GM18907 (cell line): ENCODE data around the gene TAF1D.
"Not testable (repeated sequence)": the region's sequence is repeated elsewhere in the genome, so short reads cannot be mapped to it uniquely, and the experiment has no call there.

Experiments
- ATAC-seq: cut with Tn5 transposase; IDR thresholded peaks from one replicate; pipeline ENCODE4 v1.9.1; 2021; ENCODE audit warnings: mild to moderate bottlenecking, moderate library complexity; ENCODE audit not compliant: unreplicated experiment

Gene TAF1D

DNA sequence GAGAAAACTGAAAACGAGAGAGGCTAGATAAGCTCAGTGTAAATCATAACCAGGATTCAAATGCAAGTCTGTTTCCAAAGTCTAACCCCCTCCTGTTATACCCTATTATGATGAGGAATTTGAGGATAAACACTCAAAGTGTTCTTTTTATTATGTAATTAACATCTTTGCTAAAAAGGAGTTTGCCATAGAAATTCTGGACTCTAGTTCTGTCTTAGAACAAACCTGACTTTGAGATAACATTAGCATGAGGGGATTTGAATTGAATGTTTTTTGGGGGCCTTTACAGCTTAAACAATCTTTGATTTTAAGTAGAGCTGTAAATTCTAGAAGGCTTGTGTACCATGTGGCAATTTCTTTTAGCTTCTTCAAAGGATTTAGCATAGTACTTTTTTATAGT lies 9.7 kb upstream of the TAF1D start:
- ATAC-seq, result no peak

DNA sequence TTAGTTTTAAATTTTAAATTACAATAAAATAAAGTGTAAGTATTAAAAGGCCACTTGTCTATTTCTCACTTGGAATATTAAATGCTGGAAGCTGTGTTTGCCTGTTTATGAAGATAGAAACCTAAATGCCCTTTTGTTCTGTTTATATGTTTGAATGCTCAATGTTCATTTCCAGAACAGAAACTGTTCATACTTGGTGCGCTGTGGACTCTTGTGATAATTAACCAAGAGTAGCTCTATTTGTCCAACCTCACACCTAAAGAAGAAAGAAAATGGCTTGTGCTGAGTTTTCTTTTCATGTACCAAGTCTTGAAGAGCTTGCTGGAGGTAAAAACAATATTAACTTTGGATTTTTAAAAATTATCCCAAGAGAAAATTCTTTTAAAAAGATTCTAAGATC lies 5.8 kb upstream of the TAF1D start:
- ATAC-seq, result peak; percentile 92

DNA sequence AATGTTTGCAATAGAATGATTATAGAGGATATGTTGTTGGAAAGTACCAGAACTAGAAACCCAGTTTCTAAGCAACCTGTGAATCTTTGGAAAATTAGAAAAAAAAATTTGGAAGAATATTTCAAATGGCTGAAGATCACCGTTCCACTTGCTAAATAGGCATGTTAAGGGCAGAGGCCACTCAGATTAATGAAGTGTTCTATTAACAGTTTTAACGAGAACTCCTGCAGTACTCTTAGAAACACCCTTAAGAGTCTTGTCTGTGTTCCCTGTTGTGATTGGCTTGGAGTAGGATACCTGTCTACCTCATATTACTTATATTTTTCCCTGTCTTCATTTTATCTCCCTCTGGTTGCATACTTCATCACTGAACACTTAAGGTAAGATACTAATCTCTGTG lies 4.8 kb upstream of the TAF1D start:
- ATAC-seq, result no peak

DNA sequence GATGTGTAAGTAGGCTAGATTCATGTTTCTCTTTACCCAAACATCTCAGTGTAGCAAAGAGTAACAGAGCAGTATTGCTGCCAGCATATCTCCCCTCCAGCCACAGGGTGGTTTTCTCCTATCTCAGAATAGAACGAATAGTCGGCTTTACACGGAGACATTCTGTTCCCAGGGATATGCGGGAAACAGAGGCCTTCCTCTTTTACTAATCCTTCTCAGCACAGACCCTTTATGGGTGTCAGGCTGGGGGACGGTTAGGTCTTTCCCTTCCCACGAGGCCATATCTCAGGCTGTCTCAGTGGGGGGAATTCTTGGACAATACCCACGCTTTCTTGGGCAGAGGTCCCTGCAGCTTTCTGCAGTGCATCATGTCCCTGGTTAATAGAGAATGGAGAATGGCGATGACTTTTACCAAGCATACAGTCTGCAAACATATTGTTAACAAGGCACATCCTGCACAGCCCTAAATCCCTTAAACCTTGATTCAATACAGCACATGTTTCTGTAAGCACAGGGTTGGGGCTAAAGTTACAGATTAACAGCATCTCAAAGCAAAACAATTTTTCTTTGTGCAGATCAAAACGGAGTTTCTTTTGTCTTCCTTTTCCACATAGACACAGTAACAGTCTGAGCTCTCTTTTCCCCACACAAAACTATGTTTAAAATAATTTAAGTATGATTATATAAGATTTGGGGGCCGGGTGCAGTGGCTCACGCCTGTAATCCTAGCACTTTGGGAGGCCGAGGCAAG lies 3.9 kb upstream of the TAF1D start:
- not testable (repeated sequence) for ATAC-seq

DNA sequence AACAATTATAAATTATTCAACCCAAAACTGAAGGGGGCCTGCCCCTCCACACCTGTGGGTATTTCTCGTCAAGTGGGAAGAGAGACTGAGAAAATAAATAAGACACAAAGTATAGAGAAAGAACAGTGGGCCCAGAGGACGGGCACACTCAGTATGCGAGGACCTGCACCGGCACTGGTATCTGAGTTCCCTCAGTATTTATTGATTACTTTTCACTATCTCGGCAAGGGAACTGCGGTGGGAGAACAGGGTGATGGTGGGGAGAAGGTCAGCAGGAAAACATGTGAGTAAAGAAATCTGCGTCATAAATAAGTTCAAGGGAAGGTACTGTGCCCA lies 3.3 kb upstream of the TAF1D start:
- ATAC-seq, result no peak

DNA sequence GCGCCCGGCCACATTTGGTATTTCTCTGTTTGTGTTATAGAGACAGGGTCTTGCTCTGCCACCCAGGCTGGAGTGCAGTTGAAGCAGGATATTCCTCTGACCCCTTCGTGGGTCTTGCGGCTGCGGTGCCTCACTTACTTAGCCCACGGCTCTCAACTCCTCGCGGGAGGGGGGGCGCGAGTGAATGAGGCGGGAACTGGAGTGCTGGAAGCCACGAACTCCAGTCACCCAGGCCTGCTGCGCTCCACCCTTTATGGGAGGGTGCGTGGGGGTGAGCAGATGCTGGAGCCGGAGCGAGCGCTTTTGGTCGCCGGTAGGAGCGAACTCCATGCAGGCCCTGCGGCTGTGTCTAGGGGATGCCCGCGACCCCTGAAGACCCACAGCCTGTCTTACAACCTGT lies 2.0 kb upstream of the TAF1D start:
- no peak for ATAC-seq

DNA sequence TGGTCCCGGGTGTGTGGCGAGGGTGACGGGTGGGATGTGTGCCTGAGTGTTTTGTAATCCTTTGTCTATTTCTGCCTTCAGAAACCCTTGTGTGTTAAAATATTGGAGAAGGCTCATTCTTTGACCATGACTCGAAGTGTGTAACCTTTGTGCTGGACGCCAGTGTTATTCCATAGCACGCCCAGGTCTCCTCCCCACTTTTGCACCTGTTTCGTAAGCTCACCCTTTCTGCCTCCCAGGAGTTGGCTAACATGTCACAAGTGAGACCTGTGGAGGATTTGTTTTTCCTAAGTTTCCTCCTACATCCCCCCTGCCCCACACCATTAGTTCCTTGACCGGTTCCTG lies 559 bp upstream of the TAF1D start:
- peak; percentile 13 for ATAC-seq

DNA sequence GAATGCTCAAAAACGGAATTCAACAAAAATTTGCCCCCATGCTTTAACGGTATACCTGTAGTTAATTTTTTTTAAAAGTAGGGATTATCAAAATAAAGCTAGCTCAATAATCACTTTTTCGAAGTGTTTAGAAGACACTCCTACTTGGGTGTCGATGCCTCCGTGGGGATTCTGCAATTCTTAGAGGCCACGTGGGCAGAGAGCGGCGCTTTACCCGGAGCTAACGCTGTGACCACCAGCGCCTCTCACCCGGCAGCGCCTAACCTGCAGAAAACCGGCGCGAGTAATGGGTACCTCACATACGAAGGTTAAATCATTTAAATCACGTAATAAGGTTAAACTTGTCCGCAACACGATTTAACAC lies 583 bp downstream of the TAF1D start:
- peak; percentile 37 for ATAC-seq

DNA sequence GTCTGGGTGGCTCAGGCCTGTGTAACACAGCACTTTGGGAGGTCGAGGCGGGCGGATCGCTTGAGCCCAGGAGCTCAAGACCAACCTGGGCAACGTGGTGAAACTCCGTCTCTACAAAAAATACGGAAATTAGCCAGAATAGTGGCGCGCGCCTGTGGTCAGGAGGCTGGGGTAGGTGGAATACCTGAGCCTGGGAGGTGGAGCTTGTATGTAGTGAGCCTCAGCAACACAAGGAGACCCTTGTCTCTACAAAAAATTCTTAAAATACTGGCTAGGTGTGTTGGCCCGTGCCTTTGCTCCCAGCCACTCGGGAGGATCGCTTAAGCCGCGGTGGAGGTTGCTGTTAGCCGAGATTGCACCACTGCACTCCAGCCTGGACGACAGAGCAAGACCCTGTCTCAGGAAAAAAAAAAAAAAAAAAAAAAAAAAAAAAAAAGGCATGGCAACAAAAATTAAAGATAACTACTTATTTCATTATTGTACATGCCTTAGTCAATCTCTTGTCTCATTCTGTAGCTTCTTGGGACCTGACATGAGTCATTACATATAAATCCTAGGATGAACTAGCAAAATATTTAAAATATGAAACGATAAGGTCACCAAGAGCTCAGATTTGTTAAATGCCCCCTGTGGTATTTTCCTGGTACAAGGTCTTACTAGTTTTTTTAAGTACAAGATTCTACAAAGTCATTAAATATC lies 1.1 kb downstream of the TAF1D start:
- ATAC-seq, result no peak

DNA sequence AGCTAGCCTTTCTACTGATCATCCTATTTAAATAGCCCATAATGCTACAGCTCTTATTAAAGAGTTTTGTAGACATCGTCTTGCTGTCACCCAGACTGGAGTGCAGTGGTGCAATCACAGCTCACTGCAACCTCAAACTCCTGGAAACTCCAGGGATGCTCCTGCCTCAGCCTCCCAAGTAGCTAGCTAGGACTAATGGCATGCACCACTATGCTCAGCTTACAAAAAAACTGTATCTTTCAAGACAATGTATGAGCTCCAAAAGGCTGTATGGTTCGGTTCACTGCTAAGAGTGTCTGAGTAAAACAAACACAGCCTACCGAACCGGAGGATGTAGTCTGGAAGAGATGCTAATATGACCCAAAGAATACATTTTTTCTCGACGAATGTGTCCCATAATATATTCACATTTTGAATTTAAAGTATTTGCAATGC lies 2.6 kb downstream of the TAF1D start:
- ATAC-seq, result no peak

DNA sequence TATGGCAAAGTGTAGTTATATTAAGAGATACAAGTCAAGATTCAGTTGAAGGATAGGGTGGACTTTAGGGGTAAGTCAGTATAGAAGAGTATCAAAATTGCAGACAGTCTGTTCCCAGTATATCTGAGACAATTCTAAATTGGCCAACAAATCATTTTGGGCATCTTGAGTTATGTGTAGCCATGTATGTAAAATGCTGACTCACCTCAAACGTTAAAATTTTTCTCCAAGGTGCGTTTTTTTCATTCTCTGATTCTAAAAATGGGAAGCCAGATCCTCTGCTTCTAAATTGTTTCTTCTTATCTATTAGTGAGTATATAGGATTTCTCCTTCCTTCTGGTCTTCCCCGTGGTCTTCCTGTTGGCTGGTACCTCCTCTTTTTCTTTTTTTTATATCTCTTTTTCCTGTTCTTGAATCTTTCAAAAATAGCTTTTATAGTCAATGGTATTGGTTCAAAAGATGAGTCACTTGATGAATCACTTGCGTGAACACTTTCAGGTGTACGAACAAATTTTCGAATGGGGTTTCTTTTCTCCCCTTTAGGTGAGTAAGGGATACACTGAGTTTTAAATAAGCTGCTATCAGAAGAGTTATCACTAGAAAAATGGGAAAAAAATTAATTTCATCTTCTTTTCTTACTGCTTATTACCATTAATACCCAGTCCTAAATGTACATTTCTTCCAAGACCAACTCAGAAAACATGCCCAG lies 3.2 kb downstream of the TAF1D start:
- no peak for ATAC-seq

DNA sequence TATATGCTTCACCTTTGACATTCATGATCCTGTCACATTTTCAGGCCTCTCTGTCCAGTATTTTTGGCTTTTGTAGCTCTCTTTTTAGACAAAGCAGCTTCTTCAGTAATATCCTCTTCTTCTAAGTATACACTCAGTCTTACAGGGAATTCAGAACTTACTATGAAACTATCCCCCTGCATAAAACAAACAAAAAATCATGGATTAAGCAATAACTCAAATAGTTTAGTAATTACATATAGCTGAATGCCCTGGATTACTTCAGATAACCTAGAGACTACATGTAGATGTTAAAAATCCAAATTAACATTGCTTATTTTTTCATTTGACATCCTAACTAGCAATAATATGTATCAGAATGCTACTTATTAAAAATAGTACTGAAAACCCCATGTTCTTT lies 5.2 kb downstream of the TAF1D start:
- no peak for ATAC-seq

DNA sequence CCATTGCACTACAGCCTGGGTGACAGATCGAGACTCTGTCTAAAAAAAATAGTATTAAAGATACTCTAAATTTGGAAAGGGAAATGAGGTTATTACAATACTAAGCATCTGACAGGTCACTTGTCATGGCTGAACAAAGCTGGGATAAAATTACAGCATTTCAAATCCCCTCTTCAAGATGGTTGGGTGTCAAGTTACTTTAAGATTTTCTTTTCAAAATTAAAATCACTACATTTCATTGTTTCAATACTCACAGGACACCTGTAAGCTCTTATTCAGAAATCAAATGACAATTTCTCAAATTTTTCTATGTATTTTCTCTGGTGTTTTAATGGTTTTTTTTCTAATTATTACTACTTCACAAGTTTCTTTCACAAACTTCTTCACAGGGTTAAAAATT lies 5.7 kb downstream of the TAF1D start:
- ATAC-seq, result no peak

DNA sequence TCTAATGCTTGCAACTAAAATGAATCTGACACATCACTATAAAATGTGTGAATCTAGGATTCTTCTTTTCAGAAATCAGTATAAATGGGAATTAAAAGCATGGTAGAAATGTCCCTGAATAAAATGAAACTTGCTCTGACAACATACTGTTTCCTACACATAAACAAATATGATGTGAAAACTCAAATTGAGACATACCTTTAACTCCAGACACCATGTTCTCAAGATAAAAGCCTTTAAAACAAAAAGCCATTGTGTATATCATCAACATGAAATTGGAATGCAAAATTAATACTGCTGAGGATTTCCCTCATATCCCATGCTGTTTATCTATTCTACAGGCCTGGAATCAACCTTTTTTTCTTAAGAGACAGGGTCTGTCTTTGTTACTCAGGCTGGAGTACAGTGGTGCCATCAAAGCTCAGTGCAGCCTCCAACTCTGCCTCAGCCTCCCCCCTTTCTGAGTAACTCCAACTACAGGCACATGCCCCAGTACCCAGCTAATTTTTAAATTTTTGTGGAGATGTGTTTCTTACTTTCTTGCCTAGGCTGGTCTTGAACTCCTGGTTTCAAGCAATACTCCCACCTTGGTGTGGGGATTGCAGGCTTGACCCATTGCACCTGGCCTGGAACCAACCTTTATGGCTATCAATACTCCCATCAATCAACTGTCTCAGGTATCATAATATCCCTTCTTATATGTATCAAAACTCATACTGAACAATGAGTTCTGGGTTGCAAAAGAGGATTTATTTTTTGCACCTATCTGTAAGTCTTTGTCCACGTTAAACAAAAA lies 6.7 kb downstream of the TAF1D start:
- ATAC-seq, result no peak

DNA sequence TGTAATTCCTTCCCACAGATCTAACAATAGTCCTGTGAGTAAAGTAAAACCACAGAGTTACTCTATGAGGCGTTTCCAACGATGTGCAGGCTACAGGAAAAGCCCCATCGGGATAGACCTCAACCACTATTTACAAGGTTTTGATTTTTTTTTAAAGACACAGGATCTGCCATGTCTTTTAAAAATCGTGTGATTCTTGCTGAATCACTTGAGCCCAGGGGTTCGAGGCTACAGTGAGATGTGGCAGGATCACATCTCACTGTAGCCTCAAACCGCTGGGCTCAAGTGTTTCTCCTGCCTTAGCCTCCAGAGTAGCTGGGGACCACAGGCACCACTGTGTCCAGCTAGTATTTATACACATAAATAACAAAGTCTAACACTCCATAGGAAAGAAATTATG lies 7.8 kb downstream of the TAF1D start:
- ATAC-seq, result no peak

DNA sequence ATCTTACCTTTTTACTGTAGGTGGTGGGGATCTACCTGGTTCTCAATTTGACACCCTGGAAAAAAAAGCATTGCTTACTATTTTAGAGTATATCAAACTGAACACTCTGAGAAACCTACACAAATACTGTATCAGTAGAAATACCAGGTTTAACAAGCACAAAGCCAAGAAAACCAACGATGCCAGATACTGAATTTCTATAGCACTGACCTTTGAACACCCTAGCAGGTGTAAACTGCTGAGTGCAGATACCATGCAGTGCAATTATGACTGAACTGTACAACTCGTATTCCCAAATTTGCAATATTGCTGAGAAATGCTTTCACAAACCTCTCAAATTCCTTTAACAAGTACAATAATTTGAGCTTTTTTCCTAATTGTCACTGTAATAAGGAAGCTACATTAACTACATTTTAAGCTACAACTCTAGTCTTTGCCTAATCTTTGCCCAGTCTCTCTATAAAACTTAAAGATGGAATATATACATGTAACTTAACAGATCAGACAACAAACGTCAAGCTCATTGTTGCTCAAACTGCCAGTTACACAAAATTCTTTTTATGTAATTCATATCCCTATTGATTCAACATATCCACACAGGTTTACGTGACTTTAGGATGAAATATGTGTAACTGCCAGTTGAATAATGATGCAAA lies 8.9 kb downstream of the TAF1D start:
- ATAC-seq, result no peak

DNA sequence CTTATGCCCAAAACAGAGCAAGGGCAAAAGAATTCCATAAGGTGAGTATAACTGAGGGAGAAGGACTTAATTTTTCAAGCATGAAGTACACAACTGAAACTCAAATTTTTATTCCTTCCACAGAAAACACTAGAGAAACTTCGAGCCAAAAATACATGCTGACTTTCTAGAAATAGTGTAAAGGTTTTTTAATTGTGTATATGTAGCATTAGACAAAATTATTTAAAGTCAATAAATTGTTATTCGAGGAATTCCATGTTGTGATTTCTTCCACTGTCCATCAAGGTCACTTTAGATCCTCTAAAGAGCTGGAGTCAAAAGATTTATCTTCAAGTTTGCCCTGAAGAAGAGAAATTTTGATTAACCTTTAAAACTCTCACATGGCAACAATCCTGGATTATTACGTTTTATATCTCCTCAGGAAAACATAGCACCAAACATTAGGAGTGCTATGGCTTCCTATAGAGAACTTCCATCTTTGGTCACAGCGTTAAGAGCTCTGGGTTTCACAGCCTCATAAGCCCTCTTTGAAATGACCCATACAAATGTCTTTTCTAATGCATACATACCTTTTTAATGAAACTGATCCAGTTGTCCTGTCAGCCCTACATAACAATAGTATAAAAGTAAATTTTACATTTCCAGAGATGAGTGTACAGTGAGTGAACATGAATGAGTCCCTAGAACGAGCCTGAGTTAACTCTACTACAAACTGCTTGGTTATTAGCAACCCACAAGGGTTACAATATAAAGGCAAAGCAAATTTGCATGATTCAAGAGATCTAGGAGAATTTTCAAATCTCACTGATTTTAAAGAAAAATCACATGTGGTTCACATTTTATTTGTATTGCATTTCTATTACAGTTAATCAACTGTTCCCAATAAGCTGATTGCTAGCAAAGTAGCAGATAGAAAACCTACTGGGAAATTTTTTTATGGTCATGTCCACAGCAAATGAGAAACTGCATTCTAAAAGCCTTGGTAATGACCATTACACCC lies 10.9 kb downstream of the TAF1D start:
- no peak for ATAC-seq

DNA sequence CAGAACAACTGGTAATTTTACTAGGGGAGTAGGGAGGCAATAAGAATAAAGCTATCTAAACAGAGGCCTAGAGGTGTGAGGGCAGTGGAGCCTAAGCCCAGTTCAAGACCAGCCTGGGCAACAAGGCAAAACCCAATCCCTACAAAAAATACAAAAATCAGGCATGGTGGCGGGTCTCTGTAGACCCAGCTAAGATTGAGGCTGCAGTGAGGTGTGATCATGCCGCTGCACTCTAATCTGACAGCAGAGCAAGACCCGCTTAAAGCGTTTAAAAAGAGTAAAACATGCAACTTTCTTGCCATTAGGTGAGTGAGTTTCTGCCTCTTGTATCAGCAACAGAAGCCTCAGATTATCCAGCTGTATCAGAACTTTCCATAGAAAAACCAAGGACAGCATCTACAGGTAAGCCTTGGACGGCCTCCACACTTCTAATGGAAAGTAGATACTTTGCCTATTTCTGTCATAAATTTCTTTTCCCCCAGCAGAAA lies 12.1 kb downstream of the TAF1D start:
- no peak for ATAC-seq

DNA sequence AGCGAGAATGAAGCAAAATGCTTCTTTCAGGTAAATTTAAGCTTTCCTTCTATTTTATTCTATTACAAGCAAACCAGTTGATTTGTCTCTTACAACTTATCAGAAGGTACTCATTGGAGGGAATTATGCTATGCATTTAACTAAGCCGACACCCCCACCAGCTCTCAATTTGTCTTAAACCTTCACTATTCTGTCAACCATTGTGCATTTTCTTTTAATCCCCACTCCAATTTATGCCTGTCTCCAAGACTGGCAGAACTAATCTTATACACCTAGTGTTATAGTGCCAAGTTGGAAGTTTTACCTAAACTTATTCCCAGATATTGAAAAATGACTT lies 12.5 kb downstream of the TAF1D start:
- no peak for ATAC-seq
